ENCODE results near the gene IGSF11.
"Not testable (repeated sequence)": the region's sequence is repeated elsewhere in the genome, so short reads cannot be mapped to it uniquely, and the experiment has no call there.

The IGSF11 gene, protein sequence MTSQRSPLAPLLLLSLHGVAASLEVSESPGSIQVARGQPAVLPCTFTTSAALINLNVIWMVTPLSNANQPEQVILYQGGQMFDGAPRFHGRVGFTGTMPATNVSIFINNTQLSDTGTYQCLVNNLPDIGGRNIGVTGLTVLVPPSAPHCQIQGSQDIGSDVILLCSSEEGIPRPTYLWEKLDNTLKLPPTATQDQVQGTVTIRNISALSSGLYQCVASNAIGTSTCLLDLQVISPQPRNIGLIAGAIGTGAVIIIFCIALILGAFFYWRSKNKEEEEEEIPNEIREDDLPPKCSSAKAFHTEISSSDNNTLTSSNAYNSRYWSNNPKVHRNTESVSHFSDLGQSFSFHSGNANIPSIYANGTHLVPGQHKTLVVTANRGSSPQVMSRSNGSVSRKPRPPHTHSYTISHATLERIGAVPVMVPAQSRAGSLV

DNA sequence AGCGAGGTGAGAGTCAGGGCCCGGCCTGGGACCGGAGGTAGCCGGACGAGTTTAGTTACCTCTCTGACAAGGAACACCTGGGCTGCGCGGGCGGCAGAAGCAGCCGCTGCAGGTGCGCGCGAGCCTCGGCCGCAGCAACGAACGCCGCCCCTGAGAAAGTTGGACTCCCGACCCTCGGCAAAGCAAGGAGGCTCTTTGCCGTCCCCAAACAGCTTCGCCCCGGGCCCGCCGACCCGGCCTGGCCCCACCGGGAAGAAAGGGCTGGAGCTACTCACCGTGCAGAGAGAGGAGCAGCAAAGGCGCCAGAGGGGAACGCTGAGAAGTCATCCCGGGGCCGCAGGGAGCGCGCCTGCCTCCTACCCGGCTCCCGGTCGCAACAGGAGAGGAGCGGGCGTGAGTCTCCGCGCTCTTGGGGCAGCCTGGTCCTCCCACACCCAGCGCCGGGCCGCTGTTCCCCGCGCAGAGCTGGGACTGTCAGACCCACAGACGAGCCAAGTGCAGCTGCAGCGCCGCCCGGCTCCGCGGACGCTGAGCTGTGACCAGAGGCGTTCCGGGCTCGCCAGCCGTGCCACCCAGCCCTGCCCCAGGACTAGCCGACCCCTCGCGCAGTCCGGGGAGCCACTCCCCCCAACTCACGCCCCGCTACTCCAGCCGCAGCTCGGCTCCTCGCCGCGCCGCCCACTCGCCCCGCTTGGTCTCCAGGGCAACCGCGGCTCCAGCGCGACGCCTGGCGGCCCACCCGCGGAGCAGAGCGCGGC lies at the start of gene IGSF11:
Gene IGSF11, minus strand, starts transcription at position 591 of the 758 bp plus-strand sequence. Its CDS starts 264 bp downstream, at position 327.
- peak; percentile 1 for DNase-seq (ENCODE audit: low read depth)

DNA sequence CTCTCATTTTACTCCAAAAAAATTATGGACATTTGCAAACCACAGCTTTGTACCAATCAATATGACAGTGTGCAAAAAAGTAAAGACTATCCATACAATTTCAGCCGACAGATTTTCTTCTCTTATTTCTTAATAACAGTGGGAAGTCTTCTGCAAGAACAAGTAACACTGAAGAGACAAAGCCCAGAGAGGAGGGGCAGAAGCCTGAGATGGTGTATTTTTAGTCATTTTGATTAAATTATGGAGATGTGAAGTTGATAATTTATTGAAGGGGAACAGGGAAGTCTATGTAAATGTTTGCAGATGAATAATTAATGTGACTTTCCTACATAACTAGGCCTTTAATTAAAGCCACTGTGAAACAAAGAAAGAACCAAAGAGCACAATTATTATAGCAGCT lies 45.7 kb upstream of the IGSF11 start:
- DNase-seq (ENCODE audit: low read depth): no peak

DNA sequence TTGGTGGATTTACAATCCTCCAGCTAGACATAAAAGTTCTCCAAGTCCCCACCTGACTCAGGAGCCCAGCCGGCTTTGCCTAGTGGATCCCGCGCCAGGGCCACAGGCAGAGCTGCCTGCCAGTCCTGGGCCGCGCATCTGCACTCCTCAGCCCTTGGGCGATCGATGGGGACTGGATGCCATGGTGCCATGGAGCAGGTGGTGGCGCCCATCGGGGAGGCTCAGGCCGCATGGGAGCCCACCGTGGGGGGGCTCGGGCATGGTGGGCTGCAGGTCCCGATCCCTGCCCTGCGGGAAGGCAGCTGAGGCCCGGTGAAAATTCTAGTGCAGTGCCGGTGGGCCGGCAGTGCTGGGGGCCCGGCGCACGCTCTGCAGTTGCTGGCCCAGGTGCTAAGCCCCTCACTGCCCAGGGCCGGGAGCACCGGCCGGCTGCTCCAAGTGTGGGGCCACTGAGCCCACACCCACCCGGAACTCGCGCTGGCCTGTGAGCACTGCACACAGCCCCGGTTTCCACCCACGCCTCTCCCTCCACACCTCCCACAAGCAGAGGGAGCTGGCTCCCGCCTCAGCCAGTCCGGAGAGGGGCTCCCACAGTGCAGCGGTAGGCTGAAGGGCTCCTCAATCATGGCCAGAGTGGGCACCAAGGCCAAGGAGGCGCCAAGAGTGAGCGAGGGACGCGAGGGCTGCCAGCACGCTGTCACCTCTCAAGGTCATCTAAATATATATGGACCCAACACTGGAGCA lies 38.8 kb upstream of the IGSF11 start:
- DNase-seq (ENCODE audit: low read depth): no peak

DNA sequence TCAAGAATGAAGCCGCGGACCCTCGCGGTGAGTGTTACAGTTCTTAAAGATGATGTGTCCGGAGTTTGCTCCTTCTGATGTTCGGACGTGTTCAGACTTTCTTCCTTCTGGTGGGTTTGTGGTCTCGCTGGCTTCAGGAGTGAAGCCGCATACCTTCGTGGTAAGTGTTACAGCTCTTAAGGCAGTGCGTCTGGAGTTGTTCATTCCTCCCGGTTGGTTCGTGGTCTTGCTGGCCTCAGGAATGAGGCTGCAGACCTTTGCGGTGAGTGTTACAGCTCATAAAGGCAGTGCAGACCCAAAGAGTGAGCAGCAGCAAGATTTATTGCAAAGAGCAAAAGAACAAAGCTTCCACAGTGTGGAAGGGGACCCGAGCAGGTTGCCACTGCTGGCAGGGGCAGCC lies 37.8 kb upstream of the IGSF11 start:
- not testable (repeated sequence) for DNase-seq (ENCODE audit: low read depth)

DNA sequence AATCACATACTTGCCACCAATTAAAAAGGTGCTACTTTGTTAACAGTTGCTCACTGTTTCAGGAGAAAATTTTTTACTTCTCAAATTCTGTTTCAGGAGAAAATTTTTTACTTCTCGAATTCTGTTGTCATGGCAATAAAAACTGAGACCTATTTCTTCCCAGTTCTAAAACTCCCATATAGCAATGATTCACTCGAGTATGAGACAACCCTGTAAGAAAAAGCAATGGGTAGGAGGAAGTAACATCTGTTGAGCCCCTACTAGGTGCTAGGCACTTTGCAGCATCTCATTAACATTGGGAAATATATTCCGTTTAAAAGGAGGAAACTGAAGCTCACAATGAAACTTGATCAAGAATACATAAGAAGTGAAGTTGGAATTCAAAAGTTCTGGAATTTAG lies 35.1 kb upstream of the IGSF11 start:
- no peak for DNase-seq (ENCODE audit: low read depth)

DNA sequence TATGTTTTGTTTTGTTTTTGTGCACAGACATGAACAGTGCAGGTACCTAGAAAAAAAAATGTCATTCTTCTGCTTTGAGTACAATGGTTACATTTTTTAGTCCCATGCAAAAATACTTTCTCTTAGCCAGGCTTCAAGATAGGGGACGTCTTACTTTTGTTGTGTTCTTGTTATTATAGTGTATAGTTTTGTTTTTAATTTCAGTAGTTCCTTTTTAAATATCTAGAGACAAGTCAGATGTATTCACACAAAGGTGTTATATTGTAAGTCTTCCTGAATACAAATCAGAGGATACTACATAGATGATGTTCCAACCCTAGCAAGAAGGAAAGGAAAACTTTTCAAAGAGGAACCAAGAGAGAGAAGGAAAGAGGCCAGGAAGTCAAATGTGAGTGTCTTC lies 28.8 kb upstream of the IGSF11 start:
- no peak for DNase-seq (ENCODE audit: low read depth)

DNA sequence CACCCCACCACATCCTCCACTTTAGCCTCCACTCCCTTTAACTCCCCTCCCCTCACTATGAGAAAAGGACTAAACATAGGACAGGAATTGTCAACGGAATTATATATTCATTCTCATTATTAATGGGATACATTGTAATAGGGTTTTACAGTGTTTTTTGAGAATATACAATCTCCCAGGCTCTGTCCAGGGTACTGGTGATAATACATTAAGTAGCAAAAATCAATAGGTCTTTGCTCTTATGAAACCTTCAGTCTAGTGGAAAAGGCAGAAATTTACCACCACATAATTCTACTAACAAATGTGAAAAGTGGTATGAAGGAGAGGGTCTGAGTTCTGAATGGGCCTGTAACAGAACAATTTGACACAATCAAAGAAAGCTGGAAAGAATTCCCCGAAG lies 28.2 kb upstream of the IGSF11 start:
- DNase-seq (ENCODE audit: low read depth): no peak

DNA sequence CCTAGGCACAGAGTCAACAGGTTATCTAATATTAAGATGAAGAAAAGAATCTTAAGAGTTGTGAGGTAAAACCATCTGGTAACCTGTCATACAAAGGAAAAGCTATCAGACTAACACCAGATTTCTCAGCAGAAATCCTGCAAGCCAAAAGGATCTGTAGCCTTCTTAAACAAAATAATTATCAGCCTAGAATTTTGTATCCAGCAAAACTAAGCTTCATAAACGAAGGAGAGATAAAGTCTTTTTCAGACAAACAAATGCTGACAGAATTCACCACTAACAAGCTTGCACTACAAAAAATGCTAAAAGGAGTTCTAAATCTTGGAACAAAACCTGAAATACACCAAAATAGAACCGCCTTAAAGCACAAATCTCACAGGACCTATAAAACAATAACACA lies 9.9 kb upstream of the IGSF11 start:
- no peak for DNase-seq (ENCODE audit: low read depth)

DNA sequence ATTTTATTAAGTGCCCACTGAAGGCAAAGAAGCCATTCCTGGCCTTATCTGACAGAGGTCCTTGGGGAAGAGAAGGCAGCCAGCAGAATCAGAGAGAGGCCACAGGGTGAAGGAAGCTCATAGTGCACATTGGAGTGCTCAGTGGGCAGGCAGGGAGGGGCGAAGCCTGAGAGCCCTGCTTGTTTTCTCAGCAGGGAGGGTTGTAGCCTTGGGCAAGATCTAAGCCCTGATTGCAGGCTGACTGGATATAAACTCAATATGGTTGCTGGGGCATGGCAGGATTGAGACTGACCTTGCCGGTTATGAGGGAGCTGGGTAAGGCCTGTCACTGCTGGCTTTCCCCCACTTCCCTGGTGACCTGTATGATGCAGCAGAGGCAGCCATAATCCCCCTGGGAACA lies 7.5 kb upstream of the IGSF11 start:
- no peak for DNase-seq (ENCODE audit: low read depth)

DNA sequence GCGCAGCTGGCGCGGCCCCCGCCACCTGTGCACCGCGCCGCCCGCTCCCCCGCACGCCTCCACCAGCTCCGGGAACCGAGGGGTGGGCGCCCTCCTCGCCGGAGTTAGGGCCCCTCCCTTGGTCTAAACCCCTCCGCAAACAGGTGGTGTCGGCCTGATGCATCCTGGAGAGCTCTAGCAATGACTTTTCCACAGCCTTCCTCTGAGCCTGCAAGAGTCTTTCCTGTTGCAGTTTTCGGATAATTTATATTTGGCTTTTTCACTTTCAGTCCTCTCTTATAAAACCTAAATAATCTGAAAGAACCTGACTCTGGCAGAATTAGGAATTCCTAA lies 334 bp upstream of the IGSF11 start:
- DNase-seq (ENCODE audit: low read depth): no peak

DNA sequence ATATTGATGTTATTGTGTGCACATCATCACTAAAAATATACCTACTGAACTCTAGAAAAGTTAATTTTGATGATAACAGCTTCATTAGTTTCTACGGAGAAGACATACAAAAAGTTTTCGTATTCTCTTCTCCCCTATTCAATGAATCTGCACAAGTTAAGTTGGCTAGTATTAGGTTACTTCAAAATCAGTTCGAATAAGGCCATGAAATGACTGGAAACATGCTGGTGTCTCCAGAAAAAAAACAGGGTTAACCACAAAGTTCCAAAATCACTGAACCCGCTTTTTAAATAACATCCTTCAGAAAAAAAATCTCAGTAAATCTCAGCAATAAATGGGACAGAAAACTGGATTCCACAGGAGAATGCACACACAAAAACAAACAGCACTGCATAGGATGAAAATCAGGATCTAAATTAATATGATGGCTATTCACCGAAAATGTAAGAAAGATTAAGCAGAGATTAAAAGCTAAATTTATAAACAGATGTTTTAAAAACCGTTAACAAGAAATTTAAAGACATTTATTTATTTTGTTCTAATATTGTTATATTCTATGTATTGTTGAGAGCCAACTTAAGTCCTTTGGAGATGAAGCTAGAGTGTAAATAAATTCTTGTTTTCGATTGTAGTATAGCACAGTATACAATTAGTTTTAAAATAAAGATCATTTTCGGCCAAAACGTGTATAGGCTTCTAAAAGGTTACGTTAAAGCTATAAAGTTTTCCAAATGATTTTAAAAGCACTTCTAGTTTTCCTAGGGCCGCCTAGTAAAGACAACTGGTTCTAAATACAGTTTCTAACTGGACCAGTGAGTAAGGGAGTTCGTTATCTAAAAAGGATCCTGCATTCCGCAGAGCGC lies 1.0 kb downstream of the IGSF11 start:
- DNase-seq (ENCODE audit: low read depth): no peak

DNA sequence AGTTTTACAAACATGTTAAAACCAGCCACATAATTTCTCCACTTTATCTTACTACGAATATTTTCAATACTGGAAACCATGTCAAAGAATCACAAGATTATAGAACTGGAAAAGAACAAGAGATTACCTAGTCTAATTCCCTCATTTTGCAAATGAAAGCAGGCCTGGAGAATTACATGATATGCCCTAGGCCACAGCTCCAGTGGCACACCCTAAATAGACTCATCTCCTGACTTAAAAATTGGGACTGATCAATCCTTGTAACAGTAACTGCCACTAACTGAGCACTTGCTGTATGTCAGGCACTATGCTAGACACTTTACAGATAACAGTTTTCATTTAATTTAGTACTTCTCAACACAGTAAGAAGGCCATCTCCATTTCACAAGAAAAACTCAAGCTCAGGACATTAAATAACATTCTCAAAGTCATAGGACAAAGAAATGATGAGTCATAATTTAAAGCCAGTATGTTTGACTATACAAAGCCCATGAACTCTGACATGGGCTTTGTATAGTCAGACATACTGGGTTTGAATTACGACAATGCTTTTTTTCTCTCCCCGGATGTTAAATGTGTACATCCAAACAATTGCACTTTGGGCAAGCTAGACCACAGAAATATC lies 9.4 kb downstream of the IGSF11 start:
- DNase-seq (ENCODE audit: low read depth): no peak

DNA sequence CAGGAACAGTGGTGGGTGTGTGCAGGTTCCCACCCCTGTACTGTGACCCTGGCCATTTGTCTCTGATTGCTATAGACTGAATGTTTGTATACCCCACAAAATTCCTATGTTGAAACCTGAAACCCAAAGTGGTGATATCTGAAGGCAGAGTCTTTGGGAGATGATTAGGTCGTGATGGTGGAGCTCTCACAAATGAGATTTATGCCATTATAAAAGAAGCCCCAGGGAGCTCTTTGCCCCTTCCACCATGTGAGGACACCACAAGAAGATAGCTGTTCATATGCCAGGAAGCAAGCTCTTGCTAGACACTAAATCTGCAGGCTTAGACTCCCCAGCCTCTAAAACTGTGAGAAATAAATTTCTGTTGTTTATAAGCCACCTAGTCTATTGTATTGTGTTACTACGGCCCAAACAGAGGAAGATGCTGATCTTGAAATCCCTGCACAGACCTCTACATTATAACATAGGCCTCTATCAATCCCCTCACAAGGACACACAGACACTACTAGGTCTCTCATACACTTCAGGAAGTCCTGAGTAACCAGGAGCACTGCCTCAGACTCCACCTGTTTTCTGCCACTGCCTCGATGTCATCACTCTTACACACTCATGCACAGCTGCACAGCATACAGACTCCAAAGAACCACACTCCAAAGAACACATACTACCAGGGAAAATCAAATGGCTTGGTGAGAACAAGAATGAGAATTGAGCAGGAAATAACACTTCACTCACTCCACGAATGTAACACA lies 14.7 kb downstream of the IGSF11 start:
- DNase-seq (ENCODE audit: low read depth): no peak

DNA sequence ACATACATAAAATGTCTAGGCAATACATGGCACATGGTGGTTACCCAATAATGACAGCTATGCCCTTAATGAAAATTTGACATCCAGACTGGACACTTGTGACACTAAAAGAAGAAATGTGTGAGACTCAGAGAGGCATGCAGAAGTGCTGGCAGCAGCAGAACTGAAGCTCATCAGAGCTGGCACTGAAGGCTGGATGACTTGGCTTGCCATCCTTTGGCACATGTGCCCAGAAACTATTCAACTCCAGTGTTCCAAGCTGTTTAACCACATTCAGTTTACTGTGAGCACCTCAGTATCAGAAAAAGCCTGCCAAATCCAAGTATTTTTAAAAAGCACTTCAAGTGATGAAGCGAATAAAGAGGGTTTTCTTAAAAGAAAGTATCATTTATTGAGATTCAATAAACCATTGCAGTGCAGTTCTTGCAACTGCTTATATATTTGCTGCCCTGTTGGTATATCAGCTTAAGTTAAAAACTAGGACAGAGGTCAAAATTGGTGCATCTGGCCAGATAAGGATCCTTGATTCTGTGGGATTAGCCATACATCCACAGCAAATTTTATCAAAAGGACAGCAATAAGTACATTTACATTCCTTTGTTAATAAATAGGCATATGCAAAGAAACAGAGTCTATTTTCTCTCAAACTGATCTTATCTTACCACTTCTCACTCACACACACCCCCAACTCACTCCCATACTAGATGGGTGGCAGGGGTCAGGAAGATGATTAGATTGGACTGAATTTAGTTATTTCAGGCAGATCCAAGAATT lies 15.8 kb downstream of the IGSF11 start:
- DNase-seq (ENCODE audit: low read depth): no peak

DNA sequence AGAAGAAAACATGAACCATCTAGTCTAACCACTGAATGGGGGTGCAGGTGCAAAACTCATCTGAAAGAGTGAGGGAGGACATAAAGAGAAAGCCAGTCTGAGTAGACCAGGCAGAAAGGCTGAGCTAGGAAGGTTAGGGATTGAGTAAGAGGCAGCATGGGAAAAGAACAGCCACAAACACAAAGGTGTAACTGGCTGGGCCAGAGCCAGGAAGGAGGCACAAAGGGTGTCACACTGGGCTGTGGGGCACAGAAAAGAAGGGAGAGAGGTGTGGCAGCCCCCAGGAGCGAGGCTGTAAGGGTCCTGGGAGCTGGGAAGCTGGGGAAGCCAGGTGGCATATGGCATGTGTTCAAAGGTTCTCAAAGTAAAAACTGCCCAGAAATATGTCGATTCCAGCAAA lies 18.7 kb downstream of the IGSF11 start:
- no peak for DNase-seq (ENCODE audit: low read depth)

DNA sequence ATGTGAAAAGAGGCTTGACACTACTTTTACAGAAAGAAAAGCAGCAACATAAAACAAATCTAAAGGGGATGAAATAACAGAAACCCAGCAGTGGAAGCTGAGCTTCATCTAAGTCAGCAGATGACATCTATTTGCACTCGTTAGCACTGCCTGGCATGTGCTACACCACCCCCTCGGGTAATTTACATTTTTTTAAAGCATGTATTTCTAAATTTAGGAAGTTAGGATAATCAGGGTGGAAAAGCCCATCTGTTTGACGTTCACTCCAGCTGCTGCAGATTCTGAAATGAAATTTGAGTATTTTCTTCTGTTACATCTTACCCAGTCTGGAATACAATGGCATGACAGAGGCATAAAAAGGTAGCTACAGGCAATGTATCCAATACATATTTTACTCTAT lies 20.7 kb downstream of the IGSF11 start:
- no peak for DNase-seq (ENCODE audit: low read depth)

DNA sequence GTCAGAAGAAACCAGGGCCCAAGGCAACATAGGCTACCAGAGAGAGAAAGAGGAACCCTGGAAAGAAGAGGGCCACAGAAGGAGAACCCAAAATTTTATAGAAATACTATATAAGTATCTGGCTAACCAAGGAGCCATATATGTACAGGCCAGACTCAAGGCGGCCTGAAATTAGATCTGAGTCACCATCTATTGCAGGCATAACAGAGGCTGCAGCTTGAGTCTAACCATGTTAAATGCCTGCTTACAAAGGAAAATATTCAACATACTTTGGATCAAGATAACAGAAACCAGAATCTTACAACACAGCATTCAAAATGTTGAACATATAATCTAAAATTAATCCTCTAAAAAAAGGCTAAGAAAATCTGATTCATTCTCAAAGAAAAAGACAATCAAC lies 23.1 kb downstream of the IGSF11 start:
- DNase-seq (ENCODE audit: low read depth): no peak

DNA sequence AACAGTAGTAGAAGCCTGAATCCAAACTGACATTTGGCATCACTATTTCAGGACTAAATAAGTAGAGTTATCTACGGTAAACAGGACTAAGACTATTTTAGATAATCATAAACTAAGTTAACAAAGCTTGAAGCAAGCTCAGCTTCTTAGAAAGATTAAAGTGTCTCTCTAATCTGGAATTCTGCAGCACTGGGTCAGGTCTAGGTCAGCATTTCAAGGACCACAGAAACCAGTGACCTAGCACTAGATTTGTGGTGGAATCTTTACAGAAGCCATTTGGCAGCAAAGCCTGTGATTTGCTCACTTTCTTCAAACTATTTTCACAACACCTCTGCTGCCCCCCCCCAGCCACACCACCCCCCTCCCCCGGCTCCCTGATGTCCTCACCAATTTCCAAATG lies 37.5 kb downstream of the IGSF11 start:
- no peak for DNase-seq (ENCODE audit: low read depth)

DNA sequence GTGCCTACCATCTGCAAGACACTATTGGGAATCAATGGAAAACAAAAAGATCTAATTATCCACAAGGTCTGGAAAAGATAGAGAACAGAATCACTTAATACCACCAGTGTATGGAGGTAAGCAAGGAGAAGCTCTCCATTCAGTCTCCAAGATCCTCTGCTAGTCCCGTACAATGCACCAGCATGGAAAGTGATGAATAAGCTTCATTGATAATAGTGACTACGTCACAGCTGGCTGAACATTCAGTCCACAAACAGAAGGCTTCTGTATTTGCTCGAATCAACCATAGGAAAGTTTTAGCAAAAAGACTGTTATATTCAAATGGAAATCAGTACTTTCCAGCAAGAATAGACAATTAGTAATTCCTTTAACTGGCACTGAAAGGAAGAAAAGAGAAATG lies 42.9 kb downstream of the IGSF11 start:
- DNase-seq (ENCODE audit: low read depth): no peak
